Chondrocyte (in vitro differentiated cells): Measurements from ENCODE around the gene TM9SF4. TPM values are rescaled to one million over a fixed set of nuclear protein-coding genes. Genes with fewer than 3 reads are reported as not detected.
"Not testable (repeated sequence)": the region's sequence is repeated elsewhere in the genome, so short reads cannot be mapped to it uniquely, and the experiment has no call there.

Experiments used
- DNase-seq: peaks from one replicate; pipeline ENCODE4 v3.0.0; 2021; ENCODE audit warnings: mixed read lengths, low spot score
- H3K27ac Mint-ChIP-seq: one replicate; pipeline ENCODE4 v1.8.0; 2021; ENCODE audit warnings: mild to moderate bottlenecking, moderate library complexity, mixed read lengths; ENCODE audit not compliant: unreplicated experiment
- H3K27me3 Mint-ChIP-seq: 2 replicates; pipeline ENCODE4 v1.8.0; 2021; ENCODE audit warnings: low read depth, mixed read lengths
- H3K36me3 Mint-ChIP-seq: 2 replicates; pipeline ENCODE4 v1.8.0; 2021; ENCODE audit warnings: low read depth, mixed read lengths
- H3K4me1 Mint-ChIP-seq: 2 replicates; pipeline ENCODE4 v1.8.0; 2021; ENCODE audit warnings: low read depth, mild to moderate bottlenecking, mixed read lengths
- H3K4me3 Mint-ChIP-seq: one replicate; pipeline ENCODE4 v1.8.0; 2021; ENCODE audit warnings: mild to moderate bottlenecking, moderate library complexity, mixed read lengths; ENCODE audit not compliant: unreplicated experiment
- H3K9me3 Mint-ChIP-seq: 2 replicates; pipeline ENCODE4 v1.8.0; 2021; ENCODE audit warnings: low read depth, mixed read lengths
- CTCF ChIP-seq: fragments of 200-600 bp; sonication (generic); IDR thresholded peaks from 2 replicates; pipeline ENCODE4 v1.5.0; 2021; ENCODE audit warnings: antibody characterized with exemption, mild to moderate bottlenecking, moderate library complexity
- total RNA-seq: library from RNA; stranded (reverse); gene quantifications from 3 replicates; pipeline ENCODE4 v1.2.1, GENCODE V29; 2021

Gene TM9SF4
- total RNA-seq, 1 donor from 2014 or later, result 83.7 TPM

DNA sequence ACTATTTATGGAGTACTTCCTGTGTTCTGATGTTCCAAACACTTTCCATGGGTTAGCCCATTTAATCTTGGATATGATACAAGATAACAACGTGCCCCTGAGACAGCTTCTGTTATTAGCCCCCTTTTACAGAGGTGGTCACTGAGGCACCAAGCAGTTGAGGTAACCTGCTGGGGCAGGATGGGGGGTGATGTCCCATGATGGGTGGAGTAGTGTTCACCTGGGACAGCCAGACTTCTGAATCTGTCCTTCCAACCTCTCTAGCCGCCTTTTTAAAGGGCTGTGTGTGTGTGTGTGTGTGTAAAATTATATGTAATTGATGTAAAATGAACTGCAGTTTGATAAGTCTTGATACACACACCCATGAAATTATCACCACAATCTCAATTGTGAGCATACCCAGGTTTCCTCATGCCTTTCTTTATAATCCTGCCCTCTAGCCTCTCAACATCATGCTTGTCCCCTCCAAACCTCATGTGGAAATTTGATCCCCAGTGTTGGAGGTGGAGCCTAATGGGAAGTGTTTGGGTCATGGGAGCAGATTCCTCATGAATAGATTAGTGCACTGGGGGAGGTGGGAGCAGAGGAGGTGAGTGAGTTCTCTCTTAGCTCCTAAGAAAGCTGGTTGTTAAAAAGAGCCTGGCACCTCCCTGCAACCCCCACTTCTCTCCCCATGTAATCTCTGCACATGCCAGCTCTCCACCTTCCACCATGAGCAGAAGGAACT lies 58.8 kb downstream of the TM9SF4 start:
- Mint-ChIP-seq H3K9me3 (no peaks in the 10 kb centered on the region), H3K27me3 (no peaks in the 10 kb centered on the region), H3K4me3 (no peak overlapping the region), H3K4me1 (no peaks in the 10 kb centered on the region), H3K27ac (peak overlapping the region; percentile 41), H3K36me3 (peaks cover 31% of the 10 kb centered on the region)
- DNase-seq, result peak; percentile 8
- TF ChIP-seq CTCF, result no peak

DNA sequence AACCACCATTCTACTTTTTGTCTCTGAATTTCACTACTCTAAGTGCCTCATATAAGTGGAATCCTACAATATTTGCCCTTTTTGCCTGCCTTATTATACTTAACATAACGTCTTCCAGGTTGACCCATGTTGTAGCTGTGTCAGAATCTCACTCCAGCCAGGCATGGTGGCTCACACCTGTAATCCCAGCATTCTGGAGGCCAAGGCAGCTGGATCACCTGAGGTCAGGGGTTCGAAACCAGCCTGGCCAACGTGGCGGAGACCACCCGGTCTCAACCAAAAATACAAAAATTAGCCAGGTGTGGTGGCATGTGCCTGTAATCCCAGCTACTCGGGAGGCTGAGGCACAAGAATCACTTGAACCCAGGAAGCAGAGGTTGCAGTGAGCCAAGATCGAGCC lies 68.2 kb downstream of the TM9SF4 start:
- peak; percentile 7 for DNase-seq
- H3K9me3 Mint-ChIP-seq, H3K27me3 Mint-ChIP-seq, H3K27ac Mint-ChIP-seq, H3K4me1 Mint-ChIP-seq, H3K36me3 Mint-ChIP-seq, H3K4me3 Mint-ChIP-seq: not testable (repeated sequence)

- H3K36me3 Mint-ChIP-seq, result peaks cover 2% of the 10 kb centered on the region
- no peaks in the 10 kb centered on the region for H3K9me3 Mint-ChIP-seq
- no peak overlapping the region for H3K4me3 Mint-ChIP-seq
- no peak for TF ChIP-seq CTCF
- H3K27ac Mint-ChIP-seq, result no peak overlapping the region
- peak; percentile 55 for DNase-seq
- no peaks in the 10 kb centered on the region for H3K4me1 Mint-ChIP-seq
- no peaks in the 10 kb centered on the region for H3K27me3 Mint-ChIP-seq
Measured at GRCh38 chr20:32179515-32179914, 70.0 kb downstream of the TM9SF4 start.

- Mint-ChIP-seq H3K4me3 (no peak overlapping the region), H3K9me3 (no peaks in the 10 kb centered on the region), H3K36me3 (peaks cover 2% of the 10 kb centered on the region), H3K27me3 (no peaks in the 10 kb centered on the region), H3K4me1 (no peaks in the 10 kb centered on the region), H3K27ac (no peak overlapping the region)
- no peak for DNase-seq
- TF ChIP-seq CTCF, result no peak
Measured at GRCh38 chr20:32179934-32180333, 70.4 kb downstream of the TM9SF4 start.

GRCh38 chr20:32181606-32182005 lies 72.1 kb downstream of the TM9SF4 start:
- H3K9me3 Mint-ChIP-seq, result no peaks in the 10 kb centered on the region
- DNase-seq, result no peak
- H3K36me3 Mint-ChIP-seq, result peaks cover 2% of the 10 kb centered on the region
- H3K4me1 Mint-ChIP-seq, result no peaks in the 10 kb centered on the region
- no peak overlapping the region for H3K4me3 Mint-ChIP-seq
- TF ChIP-seq CTCF, result no peak
- no peaks in the 10 kb centered on the region for H3K27me3 Mint-ChIP-seq
- no peak overlapping the region for H3K27ac Mint-ChIP-seq
